Stimulated activated CD8-positive, alpha-beta memory T cell treated with anti-CD3 and anti-CD28 coated beads, Interleukin-2, amount 100 ng/mL, for 48 hours (primary cell): ENCODE measurements around the gene ZNF385D.

Source experiments
- DNase-seq, 2 donors: peaks; one replicate each; pipeline ENCODE4 v3.0.0-alpha.2; 2020; ENCODE audit warnings: low read depth in 2 of 2

Gene ZNF385D

DNA sequence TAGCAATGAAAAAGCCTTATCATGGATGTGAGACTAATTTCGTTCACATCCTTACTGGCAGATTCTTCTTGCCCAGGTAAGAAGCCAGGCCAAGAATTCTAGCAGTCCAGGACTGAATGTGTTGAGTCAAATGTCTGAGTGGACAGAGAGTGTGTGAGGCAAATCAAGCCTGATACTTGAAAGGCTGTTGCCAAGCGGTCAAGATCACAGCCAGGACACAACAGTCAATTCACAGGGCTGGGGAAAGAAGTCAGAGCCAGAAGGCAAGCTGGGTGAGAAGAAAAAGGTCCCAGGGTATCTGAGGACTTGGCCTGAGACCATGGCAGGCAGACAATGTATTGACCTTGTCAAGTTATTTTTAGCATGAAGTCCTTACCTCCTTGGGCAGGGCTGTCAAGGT, 301.3 kb downstream of the ZNF385D start:
- no peak for DNase-seq

DNA sequence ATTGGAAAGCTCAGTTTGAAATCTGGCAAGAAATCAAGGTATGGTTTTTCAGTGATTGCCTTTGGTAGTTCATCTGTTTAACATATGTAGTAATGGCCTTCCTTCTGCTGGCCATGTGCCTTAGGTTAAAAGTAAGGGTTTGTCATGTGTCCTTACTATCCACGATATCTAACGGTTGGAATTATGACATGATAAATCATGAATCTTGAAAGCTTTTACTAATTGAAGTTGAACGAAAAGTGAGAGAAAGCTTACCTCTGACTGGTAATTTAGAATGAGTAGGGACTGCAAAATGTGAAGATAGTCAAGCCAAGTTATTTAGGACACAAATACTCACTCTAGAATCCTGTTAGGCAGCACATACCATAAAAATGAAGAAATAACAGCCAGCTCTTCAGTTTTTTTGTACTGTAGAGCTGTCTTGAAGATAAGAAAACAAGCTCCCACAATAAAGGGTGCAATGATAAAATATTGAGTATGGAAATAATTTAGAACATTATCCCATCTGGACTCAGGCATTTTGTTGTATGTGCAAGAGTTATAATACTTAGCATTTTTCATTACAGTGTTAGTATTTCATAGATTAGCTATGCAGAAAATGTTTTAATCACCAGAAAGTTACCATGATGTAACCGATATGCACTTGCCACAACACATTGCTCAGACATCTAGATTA, 303.4 kb downstream of the ZNF385D start:
- no peak for DNase-seq

DNA sequence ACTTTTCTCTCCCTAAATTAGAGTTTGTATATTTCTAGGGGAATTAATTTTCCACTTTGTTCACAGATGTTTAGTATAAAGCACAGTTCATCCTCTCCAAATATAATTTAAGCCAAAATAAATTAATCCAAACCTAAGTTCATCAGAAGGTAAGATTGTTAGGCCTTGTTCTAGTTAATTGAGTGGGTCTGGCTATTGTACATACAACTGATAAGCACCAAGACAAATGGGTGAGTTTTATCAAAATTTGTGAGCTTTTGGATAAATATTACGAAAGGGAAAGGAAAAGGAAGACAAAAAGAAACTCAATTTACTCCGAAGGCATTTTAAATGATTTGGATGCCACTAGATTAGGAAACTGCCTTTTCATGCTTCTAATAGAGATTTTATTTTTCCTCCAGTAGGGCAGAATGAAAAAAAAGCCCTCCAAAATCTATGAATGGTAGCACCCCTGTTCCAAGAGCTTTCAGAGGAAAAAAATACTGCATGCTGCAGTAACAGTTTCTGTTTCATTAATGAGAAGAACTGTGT, 304.0 kb downstream of the ZNF385D start:
- no peak for DNase-seq

DNA sequence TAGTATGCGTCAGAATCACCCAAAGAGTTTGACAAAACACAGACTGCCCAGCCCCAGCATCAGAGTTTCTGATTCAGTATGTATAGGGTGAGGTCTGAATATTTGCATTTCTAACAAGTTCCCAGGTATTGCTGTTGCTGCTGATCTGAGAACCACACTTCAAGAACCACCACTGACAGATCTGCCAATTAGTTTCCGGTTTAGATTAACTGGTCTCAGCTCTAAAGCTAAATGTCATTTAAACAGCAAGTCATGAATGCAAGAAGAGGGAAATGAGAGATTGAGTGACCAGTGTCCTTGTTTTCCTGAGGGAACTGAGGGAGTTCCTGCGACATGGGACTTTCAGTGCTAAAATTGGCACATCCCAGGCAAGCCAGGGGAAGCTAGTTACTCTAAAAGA, 305.0 kb downstream of the ZNF385D start:
- no peak for DNase-seq

DNA sequence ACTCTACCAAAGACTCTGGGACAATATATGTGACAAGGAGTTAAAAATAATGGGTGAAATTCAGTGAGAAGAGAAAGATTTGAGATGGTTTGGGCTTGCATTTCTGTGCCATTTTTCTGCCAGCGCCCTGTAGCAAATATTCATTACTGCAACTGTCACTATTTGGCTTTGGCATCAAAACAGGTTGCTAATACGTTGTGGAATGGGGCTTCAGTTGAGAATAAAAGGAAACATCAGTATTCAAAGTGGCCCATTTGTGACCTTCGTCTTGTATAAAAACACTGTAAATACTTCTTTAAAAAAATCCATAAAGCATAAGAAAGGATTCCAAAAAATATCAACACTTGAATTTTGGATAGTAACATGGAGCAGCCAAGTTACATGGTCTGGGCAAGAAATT, 309.2 kb downstream of the ZNF385D start:
- no peak for DNase-seq

DNA sequence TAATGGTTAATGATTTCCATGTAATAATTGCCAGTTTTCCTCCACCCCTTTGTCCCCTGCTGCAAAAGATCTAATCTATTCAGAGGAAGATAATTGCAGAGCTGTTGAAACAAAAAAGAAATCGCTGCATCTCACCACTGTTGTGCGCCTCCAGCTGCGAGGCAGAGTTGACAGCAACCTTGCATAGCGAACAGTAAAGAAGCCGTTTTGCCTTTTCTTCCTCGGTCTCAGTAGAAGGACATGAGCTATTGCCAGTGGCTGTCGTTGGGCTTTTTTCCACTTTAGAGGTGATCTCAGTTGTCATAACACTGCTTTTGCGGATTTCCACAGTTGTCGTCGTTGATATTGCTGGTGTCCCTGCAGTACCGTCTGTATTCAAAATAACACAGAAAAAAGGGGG, 314.2 kb downstream of the ZNF385D start:
- no peak for DNase-seq

DNA sequence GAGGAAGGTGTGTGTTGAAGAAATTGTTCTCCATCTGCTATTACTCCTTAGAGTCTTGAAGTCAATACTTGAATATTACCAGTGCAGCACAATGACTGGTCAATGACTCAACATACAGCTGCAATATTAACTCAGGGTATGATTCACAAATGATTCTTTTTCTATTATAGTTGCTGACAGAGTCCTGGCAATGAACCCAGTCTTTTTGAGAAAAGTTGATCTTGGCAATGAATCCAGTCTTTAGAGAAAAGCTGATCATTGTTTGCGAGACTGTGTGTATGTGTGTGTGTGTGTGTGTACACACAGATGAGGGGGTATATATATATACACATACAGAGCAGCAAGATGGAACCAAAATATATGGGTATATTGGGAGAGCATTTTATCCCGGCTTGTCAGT, 315.1 kb downstream of the ZNF385D start:
- DNase-seq: no peak

DNA sequence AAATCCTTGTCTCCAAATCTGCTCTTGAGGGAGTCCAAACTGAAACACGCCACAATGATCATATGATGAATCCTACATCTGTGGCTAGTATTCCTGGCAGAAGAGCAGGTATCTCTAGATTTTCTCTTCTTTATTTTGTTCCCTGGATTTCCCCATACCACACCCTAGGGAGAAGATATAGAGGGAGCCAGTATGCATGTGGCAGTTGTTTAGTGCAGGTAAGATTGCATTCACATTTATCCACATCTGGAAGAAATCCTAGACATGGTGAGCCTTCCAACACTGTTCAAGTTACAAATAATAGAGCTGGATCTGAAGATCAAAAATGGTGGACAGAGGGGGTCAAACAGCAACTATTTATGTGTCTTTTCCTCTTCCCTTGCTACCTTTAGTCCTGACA, 316.7 kb downstream of the ZNF385D start:
- DNase-seq: no peak

DNA sequence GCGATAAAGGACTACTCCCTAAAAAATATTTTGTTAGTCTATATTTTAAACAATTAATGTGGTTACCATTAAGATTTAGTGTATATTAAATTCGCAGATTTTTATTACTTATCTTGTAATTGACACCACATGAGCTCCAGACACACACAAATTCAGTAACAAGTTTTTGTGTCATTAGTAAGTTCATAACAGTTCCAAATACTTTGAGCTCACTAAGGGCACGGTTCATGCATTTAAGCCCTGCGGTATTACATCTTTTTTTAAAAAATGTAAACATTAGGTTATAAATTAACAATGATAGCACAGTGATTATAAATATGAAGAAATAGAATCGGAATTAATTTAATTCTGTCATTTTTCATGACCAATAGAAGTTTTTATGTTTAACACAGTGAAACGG, 317.3 kb downstream of the ZNF385D start:
- DNase-seq: no peak

DNA sequence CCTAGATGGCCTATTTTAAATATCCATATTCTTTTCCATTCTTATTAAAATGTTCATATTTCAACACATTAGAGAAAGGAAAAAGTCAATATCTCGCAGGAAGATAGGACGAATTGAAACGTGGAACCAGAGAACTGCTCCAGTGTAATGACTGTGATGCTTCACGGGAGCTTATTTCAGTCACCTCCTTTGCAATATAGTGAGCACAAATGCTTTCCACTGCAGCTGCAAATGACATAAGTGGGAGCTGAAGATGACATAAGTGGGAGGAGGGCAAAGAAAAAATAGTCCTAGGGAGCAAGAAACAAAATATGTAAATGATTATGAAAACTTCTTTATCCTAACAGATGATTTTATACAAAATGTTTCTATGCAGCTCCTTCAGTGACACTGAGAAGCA, 324.1 kb downstream of the ZNF385D start:
- DNase-seq: no peak

DNA sequence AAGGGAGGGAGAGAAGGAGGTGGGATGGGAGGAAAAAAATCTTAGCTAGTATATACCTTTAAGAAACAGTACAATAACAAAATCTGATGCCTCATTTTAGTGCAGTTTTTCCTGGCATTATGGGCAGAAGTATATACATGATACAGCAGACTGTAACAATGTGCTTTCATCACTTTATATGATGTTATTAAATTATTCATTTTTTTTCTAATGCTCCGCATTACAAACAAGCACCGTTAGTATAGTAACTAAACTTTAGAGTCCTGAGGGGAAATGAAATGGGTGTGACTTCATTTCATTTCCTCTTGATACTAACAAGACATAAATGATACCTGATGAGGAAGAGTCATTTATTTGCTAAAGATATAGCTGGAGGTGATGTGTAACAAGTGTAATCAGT, 325.3 kb downstream of the ZNF385D start:
- no peak for DNase-seq

DNA sequence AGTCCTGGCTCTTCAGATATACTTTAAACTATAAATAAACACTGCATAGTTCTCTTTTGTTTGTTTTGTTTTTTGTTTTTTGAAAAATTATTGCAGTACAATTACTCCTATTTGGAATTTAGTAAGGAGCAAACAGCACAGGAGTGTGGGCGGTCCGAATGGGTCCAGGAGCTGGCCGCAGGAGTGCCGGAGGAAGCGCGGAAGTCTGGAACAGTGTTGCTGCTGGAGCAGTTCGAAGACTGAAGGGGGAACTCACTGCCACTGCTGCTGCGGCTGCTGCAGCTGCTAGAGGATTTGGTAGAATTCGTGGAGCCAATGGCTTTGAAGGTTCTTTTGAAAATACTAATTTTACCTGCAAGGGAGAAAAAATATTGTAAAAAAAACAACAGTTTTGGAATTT, 329.9 kb downstream of the ZNF385D start:
- DNase-seq: no peak

DNA sequence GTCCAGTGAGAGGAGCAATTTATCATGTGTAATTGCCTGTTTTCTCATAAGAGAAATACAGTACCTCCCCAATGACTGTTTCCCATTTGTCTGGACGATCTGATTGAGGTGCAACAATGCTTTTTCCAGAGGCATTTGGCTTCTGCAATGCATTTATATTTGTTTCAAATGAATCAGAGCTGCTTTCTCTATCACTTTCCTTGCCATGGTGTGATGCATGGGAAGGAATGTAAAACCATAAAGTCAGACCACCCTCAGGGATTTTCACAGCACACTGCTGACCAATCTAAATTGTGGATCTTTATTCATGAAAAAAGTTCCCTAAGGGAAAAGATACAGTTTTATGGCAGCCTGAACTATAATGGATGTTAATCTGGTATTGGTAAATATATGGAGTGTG, 333.0 kb downstream of the ZNF385D start:
- DNase-seq: no peak

DNA sequence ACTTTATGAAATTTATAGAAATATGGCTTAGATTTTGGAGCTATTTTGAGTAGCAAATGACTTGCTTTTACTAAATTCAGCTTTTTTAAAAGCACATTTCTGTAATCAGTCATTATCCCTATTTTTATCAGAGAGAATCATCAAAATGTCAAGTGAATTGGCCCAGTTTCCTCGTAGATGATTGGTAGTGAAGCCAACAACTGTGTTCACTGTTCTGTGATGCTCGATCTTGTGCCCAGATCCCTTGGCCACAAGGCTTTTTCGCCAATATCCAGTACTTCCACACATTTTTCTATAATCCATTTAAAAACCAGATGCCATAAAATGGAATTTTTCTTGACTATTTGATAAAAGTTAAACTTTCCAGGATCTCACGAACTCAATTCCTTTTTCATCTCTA, 336.5 kb downstream of the ZNF385D start:
- no peak for DNase-seq

DNA sequence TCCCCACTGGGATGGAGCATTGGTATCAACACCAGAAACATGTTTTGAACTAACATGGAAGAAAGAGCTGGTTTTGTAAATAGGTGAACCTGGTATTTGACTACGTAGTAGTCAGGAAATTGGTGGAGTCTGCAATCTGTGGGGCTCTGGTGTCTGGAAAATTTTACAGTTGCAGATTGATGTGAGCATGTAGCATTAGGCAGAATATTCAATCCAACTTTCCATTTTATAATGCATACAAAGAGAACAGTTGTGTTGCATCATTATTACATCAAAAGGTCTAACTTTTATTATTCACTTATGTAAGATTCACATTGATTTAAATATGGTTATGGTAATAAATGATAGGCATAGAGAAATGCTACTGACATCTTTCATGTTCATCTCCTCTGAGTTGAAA, 340.0 kb downstream of the ZNF385D start:
- DNase-seq: no peak

DNA sequence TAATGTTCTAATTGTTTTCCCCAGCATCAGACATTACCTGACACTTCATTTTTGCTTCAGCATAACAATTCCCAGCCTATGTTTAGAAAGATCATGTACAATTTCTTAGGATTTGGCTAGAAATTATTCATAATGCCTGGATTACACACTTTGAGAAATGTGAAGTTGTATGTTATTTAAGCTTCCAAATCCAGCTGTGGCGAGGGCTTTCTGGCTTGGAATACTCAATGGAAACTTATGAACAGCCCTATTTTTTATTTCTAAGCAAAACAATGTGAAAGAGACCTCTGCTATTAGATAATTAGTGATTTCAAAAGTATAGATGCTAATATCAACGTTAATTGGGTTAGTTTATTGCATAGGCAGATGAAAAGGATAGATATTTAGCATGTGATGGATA, 341.6 kb downstream of the ZNF385D start:
- DNase-seq: no peak

DNA sequence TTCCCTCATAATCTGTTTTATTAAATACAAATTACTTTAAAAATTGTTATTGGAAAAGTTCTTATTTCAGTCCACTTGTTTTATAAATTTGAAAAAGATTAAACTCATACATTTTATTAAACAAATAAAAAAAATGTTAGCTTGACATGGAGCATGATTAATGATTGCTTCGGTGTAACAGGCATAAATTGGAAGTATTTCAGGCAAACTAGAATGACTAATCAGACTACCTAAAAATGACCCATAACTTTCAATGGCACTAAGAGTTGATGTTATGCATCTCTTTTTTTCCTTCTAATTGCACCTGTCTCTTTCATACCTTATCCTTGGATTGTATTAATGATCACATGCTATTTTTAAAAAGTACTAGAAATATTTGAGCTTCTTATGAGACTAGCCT, 343.3 kb downstream of the ZNF385D start:
- DNase-seq: no peak

DNA sequence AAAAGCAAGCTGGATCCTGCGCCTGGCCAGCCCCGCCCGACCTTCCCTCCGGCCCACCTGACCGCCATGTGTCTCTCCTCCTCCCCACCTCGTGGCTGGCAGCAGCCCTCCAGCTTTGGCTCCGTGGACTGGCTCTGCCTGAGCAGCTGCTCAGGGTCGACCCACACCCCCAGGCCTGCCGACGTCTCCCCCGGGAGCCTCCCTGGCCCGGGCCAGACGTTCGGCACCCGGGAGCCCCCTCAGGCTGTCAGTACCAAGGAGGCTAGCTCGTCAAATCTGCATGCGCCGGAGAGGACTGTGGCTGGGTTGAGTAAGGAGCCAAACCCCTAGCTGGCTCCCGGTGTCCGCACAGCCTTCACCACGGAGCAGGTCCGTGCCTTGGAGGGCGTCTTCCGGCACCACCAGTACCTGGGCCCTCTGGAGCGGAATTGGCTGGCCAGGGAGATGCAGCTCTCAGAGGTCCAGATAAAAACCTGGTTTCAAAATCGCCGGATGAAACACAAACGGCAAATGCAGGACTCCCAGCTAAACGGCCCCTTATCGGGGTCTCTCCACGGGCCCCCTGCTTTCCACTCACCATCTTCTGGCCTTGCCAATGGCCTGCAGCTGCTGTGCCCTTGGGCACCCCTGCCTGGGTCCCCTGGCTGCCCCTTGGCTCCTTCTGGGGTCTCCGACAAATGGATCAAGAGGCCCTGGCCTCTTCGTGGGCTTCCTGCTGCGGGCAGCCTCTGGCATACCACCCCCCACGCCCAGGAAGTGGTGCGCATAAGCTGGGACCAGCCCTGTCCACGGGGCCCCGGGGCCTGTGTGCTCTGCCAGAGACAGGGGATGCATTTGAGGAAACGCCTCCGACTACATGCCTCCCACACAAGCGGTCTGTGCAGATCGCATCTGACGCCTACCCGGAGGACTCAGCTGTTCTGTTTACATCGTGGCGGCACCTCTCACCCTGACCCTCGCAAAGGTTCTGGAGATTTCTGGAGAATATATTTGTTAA, 345.0 kb downstream of the ZNF385D start:
- DNase-seq: no peak

DNA sequence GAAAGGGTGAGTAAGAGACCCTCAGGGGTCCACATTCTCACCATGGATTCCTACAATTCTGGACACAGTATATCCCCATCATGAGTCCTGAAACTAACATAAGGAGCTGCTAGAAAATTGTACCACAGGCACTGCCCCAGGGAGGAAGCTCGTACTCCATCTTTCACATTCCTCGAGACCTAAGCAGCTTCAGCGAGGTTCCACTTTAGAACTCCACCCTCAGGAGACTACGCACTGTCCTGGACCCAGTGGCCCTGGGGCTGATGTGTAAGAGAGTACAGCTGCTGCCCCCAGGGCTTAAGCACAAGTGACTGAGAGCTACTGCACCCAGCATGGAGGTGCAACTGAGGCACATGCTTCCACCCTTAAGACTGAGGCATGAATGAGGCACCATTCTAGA, 352.5 kb downstream of the ZNF385D start:
- no peak for DNase-seq

DNA sequence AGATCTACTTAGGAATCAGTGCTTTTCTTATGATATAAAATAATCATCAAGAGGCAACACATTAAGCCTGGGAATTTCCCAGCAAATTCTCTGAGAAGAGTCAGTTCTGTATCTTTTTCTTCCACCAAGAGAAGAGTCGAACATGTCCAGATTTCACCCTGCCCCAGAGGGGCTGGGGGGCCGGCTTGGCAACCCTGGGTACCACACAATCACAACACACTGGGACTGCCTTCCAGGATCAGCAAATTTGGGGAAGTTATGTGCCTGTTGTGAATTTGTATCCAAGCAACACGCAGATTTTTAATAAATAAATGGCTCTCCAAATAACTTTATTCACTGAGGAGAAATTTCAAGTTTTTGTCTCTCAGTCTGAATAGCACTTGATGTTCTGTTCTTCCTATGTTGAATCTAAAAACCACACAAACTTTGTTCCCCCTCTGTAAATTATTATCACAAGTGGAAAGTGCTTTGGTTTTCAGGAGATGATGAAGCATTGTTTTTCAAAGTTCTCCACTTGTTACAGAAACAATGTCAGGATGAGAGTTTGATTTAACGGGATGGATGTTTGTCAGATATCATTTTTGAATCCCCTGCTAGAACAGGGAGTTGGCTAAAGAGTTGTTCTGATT, 357.2 kb downstream of the ZNF385D start:
- DNase-seq: no peak

DNA sequence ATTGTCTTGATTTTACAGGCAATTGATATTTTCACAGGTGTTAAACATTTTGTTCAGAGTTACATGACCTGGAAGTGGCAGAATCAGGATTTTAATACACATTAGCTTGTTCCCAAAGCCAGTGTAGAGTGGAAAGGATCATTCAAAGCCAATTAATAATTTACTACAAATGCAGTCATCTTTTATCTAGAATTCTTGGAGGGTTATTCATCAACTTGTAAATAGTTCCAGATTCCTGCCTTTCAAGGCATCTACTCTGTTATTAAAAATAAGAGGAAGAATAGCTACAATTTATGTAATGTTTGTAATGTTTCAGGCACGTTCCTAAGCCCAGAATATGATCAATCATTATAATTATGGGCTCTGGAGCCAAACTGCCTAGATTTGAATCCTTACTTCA, 358.5 kb downstream of the ZNF385D start:
- no peak for DNase-seq

DNA sequence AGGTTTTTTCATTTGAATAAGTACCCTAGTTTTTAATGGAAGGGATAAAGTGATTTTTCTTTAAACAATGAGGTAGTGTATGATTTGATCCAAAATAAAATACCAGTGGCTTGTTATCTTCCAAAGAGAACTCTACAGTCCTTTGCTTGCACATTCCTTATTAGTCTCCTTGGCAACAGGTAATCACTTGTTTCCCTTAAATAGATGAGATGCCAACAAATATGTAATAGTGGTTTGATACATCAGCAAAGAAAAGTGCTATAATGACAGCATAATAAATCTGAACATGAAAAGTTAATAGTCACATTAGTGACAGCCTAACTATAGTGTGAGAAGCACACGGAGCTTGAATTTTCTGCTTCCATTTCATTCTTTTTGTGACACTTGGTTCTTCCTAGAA, 360.2 kb downstream of the ZNF385D start:
- no peak for DNase-seq

DNA sequence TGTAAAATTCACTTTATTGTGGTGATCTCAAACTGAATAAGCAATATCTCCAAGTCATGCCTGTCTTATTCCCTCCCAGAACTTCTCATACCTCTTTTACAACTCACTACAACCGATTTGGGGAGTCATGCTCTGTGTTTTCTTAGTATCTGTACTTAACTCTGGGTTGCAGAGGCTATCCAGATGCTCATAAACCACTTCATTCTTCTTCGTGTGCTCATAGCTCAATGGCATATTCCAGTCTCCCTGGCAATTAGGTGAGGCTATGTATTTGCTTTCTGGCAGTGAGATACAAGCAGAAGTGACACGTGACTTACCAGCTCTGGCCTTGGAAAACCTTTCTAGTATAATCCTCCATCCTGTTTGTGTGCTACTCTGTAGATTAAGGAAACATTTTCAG, 360.9 kb downstream of the ZNF385D start:
- DNase-seq: no peak
